GM12873 (cell line): ENCODE measurements around the gene MARCKS.

Source experiments
- TF ChIP-seq, protein P1 (sequence below): IDR thresholded peaks from 2 replicates; pipeline ENCODE4 v1.5.1; 2012; ENCODE audit warnings: low read depth, mild to moderate bottlenecking, moderate library complexity, low read length, control low read depth; ENCODE audit not compliant: insufficient read depth; ENCODE audit errors: missing control alignments

MARCKS gene

DNA sequence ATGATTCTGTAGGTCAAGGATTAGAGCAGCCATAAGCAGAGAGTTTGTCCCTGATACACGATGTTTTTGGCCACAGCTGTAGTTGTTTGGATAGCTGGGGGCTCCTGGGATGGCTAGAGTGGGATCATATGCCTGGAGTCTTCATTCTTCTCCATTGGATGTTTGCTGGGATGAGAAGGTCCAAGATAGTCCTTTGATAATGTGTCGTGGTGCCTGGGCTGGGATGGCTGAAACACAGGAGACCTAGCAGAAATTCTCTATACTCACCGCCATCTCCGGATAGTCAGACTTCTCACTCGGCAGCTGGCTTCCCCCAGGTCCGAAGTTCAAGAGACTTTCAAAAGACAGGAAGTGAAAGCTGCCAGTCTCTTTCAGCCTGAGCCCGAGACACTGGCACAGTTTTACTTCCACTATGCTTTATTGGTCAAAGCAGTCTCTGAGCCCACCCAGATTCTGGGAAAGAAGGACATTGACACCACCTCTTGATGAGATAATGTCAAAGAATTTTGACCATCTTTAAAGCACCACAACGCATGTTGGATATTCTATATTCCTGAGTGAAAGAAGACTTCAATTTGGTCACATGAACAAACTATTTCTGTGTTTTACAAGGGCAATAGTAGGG, 16.0 kb downstream of the MARCKS start:
- TF ChIP-seq, protein P1, sequence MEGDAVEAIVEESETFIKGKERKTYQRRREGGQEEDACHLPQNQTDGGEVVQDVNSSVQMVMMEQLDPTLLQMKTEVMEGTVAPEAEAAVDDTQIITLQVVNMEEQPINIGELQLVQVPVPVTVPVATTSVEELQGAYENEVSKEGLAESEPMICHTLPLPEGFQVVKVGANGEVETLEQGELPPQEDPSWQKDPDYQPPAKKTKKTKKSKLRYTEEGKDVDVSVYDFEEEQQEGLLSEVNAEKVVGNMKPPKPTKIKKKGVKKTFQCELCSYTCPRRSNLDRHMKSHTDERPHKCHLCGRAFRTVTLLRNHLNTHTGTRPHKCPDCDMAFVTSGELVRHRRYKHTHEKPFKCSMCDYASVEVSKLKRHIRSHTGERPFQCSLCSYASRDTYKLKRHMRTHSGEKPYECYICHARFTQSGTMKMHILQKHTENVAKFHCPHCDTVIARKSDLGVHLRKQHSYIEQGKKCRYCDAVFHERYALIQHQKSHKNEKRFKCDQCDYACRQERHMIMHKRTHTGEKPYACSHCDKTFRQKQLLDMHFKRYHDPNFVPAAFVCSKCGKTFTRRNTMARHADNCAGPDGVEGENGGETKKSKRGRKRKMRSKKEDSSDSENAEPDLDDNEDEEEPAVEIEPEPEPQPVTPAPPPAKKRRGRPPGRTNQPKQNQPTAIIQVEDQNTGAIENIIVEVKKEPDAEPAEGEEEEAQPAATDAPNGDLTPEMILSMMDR: no peak

DNA sequence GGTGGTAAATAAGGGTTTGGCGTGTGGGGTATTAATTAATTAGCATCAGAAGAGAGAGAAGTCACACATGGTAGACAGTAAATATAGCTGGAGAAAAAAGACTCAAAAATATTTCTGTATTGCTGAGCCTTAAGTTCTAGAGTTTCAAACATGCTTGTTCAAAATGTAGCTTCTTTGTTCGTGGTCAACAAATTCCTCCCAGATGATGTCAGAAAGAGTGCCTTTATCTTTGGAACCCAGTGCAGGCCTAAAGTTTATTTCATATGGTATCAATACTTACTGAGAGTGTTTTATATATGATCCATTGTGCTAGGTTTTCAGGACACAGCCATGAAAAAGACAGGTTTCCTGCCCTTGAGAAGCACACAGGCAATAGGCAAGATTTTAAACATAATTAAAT, 18.3 kb downstream of the MARCKS start:
- TF ChIP-seq, protein P1: no peak

DNA sequence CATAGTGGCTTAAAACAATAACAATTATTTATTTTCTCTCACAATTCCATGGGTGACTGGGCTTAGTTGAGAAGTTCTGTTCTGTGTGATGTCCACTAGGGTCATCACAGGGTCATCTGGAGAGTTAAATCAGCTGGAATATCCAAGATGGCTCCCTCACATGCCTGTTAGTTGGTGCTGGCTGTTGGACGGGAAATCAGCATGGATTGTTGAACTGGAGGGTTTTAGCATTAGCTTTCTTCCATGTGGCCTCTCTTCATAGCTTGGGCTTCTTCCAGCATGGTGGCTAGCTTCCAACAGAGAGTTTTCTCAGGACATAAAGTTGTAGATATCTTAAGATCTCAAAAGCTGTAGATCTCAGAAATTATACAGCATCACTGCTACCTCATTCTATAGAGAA, 19.6 kb downstream of the MARCKS start:
- TF ChIP-seq, protein P1: no peak

DNA sequence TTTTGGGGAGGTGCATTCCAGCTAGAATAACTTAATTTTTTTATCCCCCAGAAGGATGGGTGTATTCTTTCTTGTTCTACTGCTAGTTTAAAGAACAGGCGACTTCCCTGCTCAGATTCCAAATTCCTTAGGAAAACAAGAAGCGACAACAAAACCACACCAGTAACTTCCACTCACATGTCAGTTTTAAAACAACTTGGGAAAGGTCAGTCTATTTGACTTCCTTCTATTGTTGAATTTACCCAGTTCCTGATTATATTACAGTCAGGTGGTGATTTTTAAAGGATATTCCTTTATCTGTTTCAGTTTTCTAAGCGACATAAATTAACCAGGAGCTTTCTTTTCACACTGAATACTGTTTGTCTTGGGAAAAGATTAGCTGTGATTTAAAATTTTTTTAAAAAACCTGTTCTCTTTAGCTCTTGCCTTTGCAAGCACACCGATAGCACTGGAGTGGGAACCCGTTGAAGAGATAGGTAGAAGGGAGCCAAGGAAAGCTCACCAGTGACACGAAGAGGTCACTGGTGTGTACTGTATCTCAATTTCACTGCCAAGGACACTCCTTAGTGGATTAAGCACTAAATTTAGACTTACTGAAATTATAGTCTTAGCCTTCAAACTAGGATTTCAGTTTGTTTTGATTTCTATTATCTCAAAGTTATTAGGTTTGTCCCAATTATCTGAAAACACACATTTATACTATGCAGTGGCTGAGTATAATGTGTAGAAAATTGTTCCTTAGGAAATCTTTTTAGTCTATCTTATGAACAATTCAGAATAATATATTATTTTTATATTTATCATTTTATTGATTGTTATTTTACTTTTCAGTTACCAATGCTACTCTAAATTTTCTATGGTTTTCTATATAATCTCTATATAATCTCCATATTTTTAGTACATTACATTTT, 22.3 kb downstream of the MARCKS start:
- TF ChIP-seq, protein P1: peak; percentile 89

DNA sequence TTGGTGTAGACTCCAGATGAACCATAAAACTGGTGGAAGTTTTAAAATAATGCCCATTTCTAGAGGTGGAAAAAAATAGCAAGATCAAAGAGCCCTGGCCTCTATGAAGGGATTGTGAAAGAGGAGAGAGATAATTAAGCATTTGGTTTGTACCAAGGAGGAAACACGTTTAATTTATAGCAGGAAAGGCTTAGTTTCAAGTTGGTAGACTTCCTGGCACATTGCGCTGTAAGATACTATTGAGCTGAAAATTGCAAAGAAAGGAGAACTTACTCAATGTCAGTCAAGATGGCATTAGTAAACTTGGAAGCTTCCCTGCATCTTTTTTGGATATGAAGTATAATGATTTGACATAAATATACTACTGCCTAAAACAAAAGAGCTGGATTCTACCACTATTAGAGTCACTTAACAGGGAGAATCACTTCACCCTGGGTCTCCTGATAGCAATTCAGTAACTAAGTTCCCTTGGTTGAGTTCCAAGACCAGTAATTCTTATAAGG, 24.4 kb downstream of the MARCKS start:
- TF ChIP-seq, protein P1: no peak

DNA sequence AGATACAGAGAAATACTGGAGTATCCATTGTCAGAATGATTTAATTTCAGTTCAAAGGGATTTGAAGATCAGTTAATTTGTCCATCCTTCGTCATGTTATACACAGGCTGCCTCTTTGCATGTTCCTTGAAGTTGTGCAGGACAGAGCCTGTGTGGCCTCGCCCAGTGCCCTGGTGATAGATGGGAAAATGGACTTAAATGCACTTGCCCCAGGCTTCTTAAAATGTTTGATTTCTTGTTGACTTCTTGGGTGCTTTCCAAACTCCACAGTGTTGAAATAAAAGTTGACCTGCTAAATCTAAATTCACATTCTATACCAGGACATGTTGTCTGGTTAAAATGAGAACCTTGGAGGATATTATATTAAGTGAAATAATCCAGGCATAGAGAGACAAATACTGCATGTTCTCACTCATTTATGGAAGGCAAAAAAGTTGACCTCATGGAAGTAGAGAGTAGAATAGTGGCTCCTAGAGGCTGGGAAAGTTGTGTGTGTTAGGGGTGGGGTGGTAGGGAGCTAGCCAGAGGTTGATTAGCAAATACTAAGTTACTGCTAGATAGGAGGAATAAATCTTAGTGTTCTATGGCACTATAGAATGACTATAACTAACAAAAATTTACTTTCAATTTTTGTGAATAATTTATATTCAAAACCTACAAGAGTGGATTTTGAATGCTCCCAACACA, 25.3 kb downstream of the MARCKS start:
- TF ChIP-seq, protein P1: no peak

DNA sequence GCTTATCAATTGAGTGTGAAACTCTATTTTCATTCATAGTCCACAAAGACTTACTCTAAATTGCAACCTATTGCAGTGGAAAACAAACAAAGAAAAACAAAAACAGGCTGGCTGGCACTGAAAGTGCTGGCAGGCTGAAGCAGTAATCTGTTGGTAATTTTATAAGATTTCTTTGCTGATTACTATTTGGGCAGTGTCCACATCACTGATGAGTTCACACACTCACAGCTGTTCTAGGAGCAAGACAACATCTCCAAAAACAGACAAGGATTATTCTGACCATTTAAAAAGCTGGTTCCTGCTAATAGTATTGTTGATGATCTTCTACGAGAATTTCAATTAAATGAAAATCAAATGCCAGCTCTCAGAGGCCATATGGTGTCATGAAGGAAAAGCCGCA, 26.9 kb downstream of the MARCKS start:
- TF ChIP-seq, protein P1: no peak
